ENCODE measurements around the gene FASTKD1. TPM values are rescaled to one million over a fixed set of nuclear protein-coding genes. Genes with fewer than 3 reads are reported as not detected.

The FASTKD1 gene
- total and polyA plus RNA-seq, 2 donors (not counting 3 experiments of a cell fraction or from before 2014, with no cell fraction given), result 8.9 to 32.2 TPM

DNA sequence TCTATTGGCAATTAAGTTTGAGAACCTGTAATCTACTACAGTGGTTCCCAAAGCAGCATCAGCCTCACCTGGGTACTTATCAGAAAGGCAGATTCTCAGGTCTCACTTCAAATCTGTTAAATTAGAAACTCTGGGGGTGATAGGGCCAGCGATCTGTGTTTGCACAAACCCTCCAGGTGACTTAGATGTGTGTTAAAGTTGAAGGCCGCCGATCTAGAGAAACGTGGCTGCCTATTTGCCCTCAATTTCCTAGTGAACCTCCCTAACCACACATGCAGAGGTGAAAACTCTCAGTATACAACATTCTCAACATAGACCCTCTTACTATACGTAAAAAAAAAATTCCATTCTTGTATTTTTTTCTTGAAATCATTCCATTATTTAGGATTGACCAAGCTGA is 50.0 kb downstream of the FASTKD1 start:
- Histone ChIP-seq H3K4me2 (ENCODE audit: insufficient read depth, low read length) (no peak overlapping the region), H3K36me3 (ENCODE audit: control insufficient read depth in 2 of 2, extremely low read depth in 1 of 2, insufficient read depth in 2 of 2, low read length in 2 of 2) (no peaks in the 10 kb centered on the region), H3K27ac (ENCODE audit: insufficient read depth, low read depth, low read length) (no peak overlapping the region), H3K4me1 (ENCODE audit: control insufficient read depth, extremely low read depth, insufficient read depth, low read length) (no peaks in the 10 kb centered on the region), H4K20me1 (replicated peaks; ENCODE audit: control insufficient read depth, extremely low read depth, insufficient read depth, low read length) (no peaks in the 10 kb centered on the region), H3K27me3 (ENCODE audit: control insufficient read depth in 2 of 2, insufficient read depth in 2 of 2, low read length in 2 of 2) (no peaks in the 10 kb centered on the region), H2AFZ (ENCODE audit: low read depth, low read length) (no peak overlapping the region), H3K9me3 (replicated peaks; ENCODE audit: control insufficient read depth, insufficient read depth, low read length) (no peaks in the 10 kb centered on the region), H3K79me2 (ENCODE audit: control insufficient read depth, insufficient read depth, low read length) (no peaks in the 10 kb centered on the region), H3K9me1 (replicated peaks; ENCODE audit: control insufficient read depth, extremely low read depth, insufficient read depth, low read length) (no peaks in the 10 kb centered on the region), H3K9ac (replicated peaks; ENCODE audit: extremely low read depth, insufficient read depth, low read length) (no peak overlapping the region), H3K4me3 (replicated peaks in 1 of 3; ENCODE audit: insufficient read depth in 1 of 3, low read depth in 1 of 3, low read length in 3 of 3) (no peak overlapping the region)
- DNase-seq (ENCODE audit: low read depth, low spot score), result no peak
- CTCF ChIA-PET, result interaction anchor here (1.6 kb wide), 1 partner anchor 15 kb away, joined by 5 read pairs; the partner anchor contains the start of gene KLHL41
- POLR2A ChIA-PET, result no interaction called here
- no TSS peak for BruUV-seq (replicated peaks)
- TF ChIP-seq, protein P1, sequence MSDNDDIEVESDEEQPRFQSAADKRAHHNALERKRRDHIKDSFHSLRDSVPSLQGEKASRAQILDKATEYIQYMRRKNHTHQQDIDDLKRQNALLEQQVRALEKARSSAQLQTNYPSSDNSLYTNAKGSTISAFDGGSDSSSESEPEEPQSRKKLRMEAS (IDR thresholded peaks at IDR 0.05; ENCODE audit: insufficient read depth, insufficient read length), result no peak
- no peak for TF ChIP-seq POLR2AphosphoS5 (IDR thresholded peaks at IDR 0.05; ENCODE audit: insufficient read depth, low read depth, low read length)
- TF ChIP-seq GATA2 (IDR thresholded peaks at IDR 0.05; ENCODE audit: insufficient read depth, insufficient read length, low read depth, low read length), result no peak
- no peak for TF ChIP-seq POLR2A (IDR thresholded peaks at IDR 0.05; ENCODE audit: low read depth, low read length)
- no peak for TF ChIP-seq EZH2 (IDR thresholded peaks at IDR 0.05; ENCODE audit: borderline replicate concordance, low read depth, low read length, severe bottlenecking)
- no peak for TF ChIP-seq MYC (IDR thresholded peaks at IDR 0.05; ENCODE audit: low read depth, low read length)
- TF ChIP-seq FOS (IDR thresholded peaks at IDR 0.05; ENCODE audit: borderline replicate concordance, insufficient read depth, low read length), result no peak
- TF ChIP-seq JUN (IDR thresholded peaks at IDR 0.05; ENCODE audit: borderline replicate concordance, insufficient read depth, insufficient read length, low read depth), result no peak
- TF ChIP-seq, protein P2, sequence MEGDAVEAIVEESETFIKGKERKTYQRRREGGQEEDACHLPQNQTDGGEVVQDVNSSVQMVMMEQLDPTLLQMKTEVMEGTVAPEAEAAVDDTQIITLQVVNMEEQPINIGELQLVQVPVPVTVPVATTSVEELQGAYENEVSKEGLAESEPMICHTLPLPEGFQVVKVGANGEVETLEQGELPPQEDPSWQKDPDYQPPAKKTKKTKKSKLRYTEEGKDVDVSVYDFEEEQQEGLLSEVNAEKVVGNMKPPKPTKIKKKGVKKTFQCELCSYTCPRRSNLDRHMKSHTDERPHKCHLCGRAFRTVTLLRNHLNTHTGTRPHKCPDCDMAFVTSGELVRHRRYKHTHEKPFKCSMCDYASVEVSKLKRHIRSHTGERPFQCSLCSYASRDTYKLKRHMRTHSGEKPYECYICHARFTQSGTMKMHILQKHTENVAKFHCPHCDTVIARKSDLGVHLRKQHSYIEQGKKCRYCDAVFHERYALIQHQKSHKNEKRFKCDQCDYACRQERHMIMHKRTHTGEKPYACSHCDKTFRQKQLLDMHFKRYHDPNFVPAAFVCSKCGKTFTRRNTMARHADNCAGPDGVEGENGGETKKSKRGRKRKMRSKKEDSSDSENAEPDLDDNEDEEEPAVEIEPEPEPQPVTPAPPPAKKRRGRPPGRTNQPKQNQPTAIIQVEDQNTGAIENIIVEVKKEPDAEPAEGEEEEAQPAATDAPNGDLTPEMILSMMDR (IDR thresholded peaks at IDR 0.05; ENCODE audit: extremely low read depth in 1 of 2, insufficient read depth in 1 of 2, low read depth in 1 of 2, low read length in 2 of 2), result no peak
- dilution Hi-C loops (cut with MboI; ENCODE audit: extremely low pct_ligation_motif_present, low sequenced_read_pairs), result no loop called here
- intact Hi-C loops (cut with micrococcal nuclease), result no loop called here
- no peak for FAIRE-seq
